Activated CD8-positive, alpha-beta memory T cell treated with anti-CD3 and anti-CD28 coated beads for 48 hours (primary cell): ENCODE measurements around the gene HTR3B.
A peak's percentile ranks its signal among the peaks of the same experiment; 100 is the strongest.

ENCODE experiments used
- DNase-seq, 3 experiments: peaks; one replicate each; pipeline ENCODE4 v3.0.0-alpha.2; 2020; ENCODE audit warnings: low read depth in 2 of 3, low spot score in 2 of 3

HTR3B gene

GRCh38 chr11:113989916-113990315, 85.3 kb downstream of the HTR3B start:
- no peak for DNase-seq

- no peak for DNase-seq
Observed at GRCh38 chr11:113991170-113991569, 86.6 kb downstream of the HTR3B start.

GRCh38 chr11:113991718-113992458, 87.3 kb downstream of the HTR3B start:
- no peak for DNase-seq

GRCh38 chr11:113992459-113993110, 88.0 kb downstream of the HTR3B start:
- DNase-seq = no peak

GRCh38 chr11:113994077-113994954, 89.7 kb downstream of the HTR3B start:
- peak in 1 of 3 experiments; percentile 10 for DNase-seq
